Esophagus (tissue), 2 donors: ENCODE measurements around the gene POLR1A. TPM values are rescaled to one million over a fixed set of nuclear protein-coding genes. Genes with fewer than 3 reads are reported as not detected.

Source experiments
- H3K27ac ChIP-seq, 2 donors: one replicate each; pipeline ENCODE4 v1.5.1; 2013; ENCODE audit warnings: low read depth in 2 of 2, mild to moderate bottlenecking in 2 of 2, inconsistent platforms in 1 of 2, low read length in 1 of 2, moderate library complexity in 1 of 2
- H3K27me3 ChIP-seq, 2 donors: one replicate each; pipeline ENCODE4 v1.6.1; 2013; ENCODE audit warnings: low read length in 2 of 2, control low read depth in 1 of 2, mild to moderate bottlenecking in 1 of 2; ENCODE audit not compliant: insufficient read depth in 2 of 2, control insufficient read depth in 1 of 2
- H3K36me3 ChIP-seq, 2 donors: one replicate each; pipeline ENCODE4 v1.6.1; 2013; ENCODE audit warnings: low read length in 1 of 2; ENCODE audit not compliant: control insufficient read depth in 2 of 2, insufficient read depth in 2 of 2
- H3K4me1 ChIP-seq, 2 donors: one replicate each; pipeline ENCODE4 v1.6.1; 2013; ENCODE audit warnings: low read length in 1 of 2; ENCODE audit not compliant: control insufficient read depth in 2 of 2, insufficient read depth in 2 of 2
- H3K4me3 ChIP-seq, 2 donors: one replicate each; pipeline ENCODE4 v1.5.1; 2013; ENCODE audit warnings: low read length in 2 of 2, mild to moderate bottlenecking in 2 of 2, low read depth in 1 of 2, moderate library complexity in 1 of 2
- H3K9me3 ChIP-seq, 2 donors: one replicate each; pipeline ENCODE4 v1.6.1; 2013; ENCODE audit warnings: mild to moderate bottlenecking in 2 of 2, low read depth in 1 of 2, low read length in 1 of 2, moderate library complexity in 1 of 2; ENCODE audit not compliant: control insufficient read depth in 2 of 2, insufficient read depth in 1 of 2
- WGBS, 2 donors: extraction: QIAGEN DNeasy Blood & Tissue Kit; methylation state at CpG; one replicate each; pipeline ENCODE4 v1.1.7; 2013; 5-methylcytosine and 5-hydroxymethylcytosine counted together
- polyA plus RNA-seq, 2 donors: library from polyadenylated mRNA; stranded (reverse); fragments of 200-250 nt; gene quantifications; one replicate each; pipeline ENCODE4 v1.2.3, GENCODE V29; 2013
- donor health status: healthy with polysubstance abuse.
- donor health status: Bipolar disorder and iron deficiency.

Gene POLR1A
- polyA plus RNA-seq, 2 donors, result 4.2 to 4.8 TPM

- Histone ChIP-seq H3K9me3 (no peaks in the 10 kb centered on the region), H3K27ac (no peak overlapping the region), H3K4me3 (no peak overlapping the region), H3K27me3 (no peaks in the 10 kb centered on the region), H3K4me1 (no peaks in the 10 kb centered on the region), H3K36me3 (peaks cover 20 to 30% of the 10 kb centered on the region in 2 donors)
- 49 to 56% methylated on average over 7 of the region's 7 CpGs for whole genome bisulfite sequencing, 2 donors
Observed at GRCh38 chr2:86078774-86079545, 26.7 kb downstream of the POLR1A start.

DNA sequence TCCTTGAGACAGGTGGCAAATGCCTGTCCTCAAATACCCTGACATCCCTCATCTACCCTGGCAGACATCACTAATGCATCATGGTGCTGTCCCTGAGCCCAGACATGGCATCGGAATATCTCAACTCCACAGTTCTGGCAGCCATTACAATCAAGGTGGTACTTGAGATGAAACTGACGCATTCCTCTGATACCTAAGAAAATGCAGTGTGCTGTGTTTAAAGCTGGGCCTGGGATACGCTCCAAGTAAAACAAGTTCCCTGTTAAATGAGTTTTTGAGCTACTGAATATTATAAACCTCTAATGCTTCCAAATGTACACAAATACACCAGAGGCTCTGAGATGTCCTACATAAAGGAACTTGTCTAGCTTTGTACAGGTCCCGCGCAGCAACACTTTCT, 29.8 kb downstream of the POLR1A start:
- Histone ChIP-seq H3K36me3 (peaks cover 23 to 34% of the 10 kb centered on the region in 2 donors), H3K27me3 (no peaks in the 10 kb centered on the region), H3K4me3 (no peak overlapping the region), H3K4me1 (no peaks in the 10 kb centered on the region), H3K9me3 (no peaks in the 10 kb centered on the region), H3K27ac (no peak overlapping the region)
- WGBS, 2 donors, result 91 to 95% methylated on average over 5 of the region's 5 CpGs

DNA sequence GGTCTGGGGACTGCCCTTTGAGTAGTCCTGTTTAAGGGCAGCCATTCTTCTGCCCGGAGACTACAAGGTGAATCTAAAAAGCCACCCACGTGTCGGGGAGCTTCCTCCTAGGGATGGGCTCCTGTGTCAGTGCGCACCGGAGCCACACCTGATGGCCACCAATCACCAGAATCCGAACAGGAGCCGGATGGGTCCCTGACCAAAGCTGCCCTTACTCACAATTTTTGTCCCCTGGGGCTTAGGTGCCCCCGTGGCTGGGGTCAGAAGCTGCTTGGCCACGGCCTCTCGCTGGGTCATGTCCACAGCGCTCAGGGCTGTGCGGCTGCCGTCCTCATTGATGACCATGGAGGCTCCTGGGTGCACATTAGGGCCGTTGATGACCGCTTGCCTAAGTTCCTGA, 30.9 kb downstream of the POLR1A start:
- Histone ChIP-seq H3K4me1 (no peaks in the 10 kb centered on the region), H3K36me3 (peaks cover 28 to 31% of the 10 kb centered on the region in 2 donors), H3K4me3 (no peak overlapping the region), H3K9me3 (no peaks in the 10 kb centered on the region), H3K27ac (no peak overlapping the region), H3K27me3 (no peaks in the 10 kb centered on the region)
- WGBS, 2 donors, result 95 to 96% methylated on average over 15 of the region's 15 CpGs

GRCh38 chr2:86074256-86074655, 31.4 kb downstream of the POLR1A start:
- WGBS, 2 donors, result 94 to 95% methylated on average over 3 of the region's 3 CpGs
- Histone ChIP-seq H3K36me3 (peaks cover 30 to 35% of the 10 kb centered on the region in 2 donors), H3K27me3 (no peaks in the 10 kb centered on the region), H3K9me3 (no peaks in the 10 kb centered on the region), H3K4me1 (no peaks in the 10 kb centered on the region), H3K27ac (no peak overlapping the region), H3K4me3 (no peak overlapping the region)

DNA sequence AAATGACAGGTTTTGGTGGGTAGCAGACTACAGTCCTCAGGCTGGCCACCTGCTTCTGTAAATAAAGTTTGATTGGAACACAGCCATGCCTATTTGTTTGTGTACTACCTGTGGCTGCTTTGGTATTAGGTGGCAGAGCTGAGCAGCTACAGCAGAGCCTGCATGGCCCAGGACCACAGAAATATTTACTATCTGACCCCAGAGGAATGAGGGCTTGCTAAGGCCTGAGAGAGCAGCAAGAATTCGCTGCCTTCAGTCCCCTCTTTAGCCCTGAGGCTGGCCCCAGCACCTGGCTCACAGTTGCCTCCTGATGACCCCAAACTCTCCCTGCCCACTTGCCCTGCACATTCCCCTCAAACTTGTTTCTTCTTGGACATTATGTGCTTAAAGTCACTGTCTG, 32.5 kb downstream of the POLR1A start:
- WGBS, 2 donors, result 79 to 83% methylated on average over 1 of the region's 1 CpG

DNA sequence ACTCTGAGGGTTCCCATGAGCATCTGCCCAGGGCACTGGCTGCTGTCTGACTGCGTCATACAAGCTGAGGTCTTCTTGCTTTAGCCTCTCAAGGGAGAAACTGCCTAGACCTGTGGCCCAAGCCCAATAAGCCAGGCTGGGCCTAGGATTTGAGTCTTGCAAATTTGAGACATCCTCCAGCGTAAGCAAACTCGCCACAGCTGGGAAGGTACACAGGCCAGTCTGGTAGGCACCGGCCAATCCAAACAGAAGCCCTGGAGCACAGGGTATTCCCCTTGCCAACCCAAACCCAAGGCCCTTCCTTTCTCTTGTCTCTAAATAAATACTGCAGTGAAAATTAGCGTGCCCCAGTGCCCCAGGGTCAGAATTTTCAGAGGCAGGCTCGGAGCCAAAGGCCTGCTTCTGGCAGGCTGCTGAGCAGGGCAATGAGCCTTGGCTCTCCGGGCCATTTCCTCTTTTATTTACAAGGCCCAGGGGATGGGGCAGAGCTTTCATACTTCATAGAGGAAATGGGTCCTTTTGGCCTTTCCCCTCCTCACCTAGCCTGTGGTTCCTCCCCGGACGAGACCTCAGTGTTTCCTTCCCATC, 33.3 kb downstream of the POLR1A start:
- WGBS, 2 donors, result 27 to 28% methylated on average over 9 of the region's 9 CpGs
- Histone ChIP-seq H3K36me3 (peaks cover 30 to 38% of the 10 kb centered on the region in 2 donors), H3K4me3 (no peak overlapping the region), H3K4me1 (no peaks in the 10 kb centered on the region), H3K27ac (peak overlapping the region; percentile 29 to 47), H3K27me3 (no peaks in the 10 kb centered on the region), H3K9me3 (no peaks in the 10 kb centered on the region)

More for the DNA sequence above, 32.5 kb downstream of the POLR1A start:
- H3K27me3 ChIP-seq, result no peaks in the 10 kb centered on the region
- H3K27ac ChIP-seq, result no peak overlapping the region
- peaks cover 34 to 40% of the 10 kb centered on the region in 2 donors for H3K36me3 ChIP-seq
- H3K4me3 ChIP-seq, result no peak overlapping the region
- H3K4me1 ChIP-seq, result no peaks in the 10 kb centered on the region
- no peaks in the 10 kb centered on the region for H3K9me3 ChIP-seq

DNA sequence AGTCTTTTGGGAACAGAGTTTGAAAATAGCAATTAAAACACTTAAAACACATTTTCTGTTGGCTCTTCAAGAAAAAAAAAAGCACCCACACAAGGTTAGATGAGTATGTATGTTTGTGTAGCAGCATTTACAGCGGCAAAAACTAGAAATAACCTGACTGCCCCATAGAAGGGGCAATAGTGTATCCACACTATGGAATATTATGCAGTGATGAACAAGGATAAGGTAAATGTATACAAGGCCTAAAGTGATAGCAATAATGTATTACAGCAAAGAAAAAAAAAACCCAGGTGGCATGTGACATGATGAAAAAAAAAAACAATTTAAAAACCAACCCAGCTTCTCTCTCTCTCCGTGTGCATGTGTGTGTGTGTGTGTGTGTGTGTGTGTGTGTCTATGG, 34.8 kb downstream of the POLR1A start:
- WGBS, 2 donors, result 90 to 96% methylated on average over 2 of the region's 2 CpGs
- no peaks in the 10 kb centered on the region for H3K4me1 ChIP-seq
- H3K27ac ChIP-seq, result no peak overlapping the region
- no peak overlapping the region for H3K4me3 ChIP-seq
- no peaks in the 10 kb centered on the region for H3K9me3 ChIP-seq
- no peaks in the 10 kb centered on the region for H3K27me3 ChIP-seq
- H3K36me3 ChIP-seq, result peaks cover 24 to 29% of the 10 kb centered on the region in 2 donors

- 93 to 96% methylated on average over 16 of the region's 16 CpGs for WGBS, 2 donors
- no peaks in the 10 kb centered on the region for H3K4me1 ChIP-seq
- no peaks in the 10 kb centered on the region for H3K9me3 ChIP-seq
- H3K27ac ChIP-seq, result no peak overlapping the region
- no peak overlapping the region for H3K4me3 ChIP-seq
- no peaks in the 10 kb centered on the region for H3K27me3 ChIP-seq
- H3K36me3 ChIP-seq, result peaks cover 24 to 30% of the 10 kb centered on the region in 2 donors
Observed at GRCh38 chr2:86069783-86070339, 35.8 kb downstream of the POLR1A start.

- H3K27me3 ChIP-seq, result no peaks in the 10 kb centered on the region
- no peaks in the 10 kb centered on the region for H3K9me3 ChIP-seq
- WGBS, 2 donors, result 76 to 86% methylated on average over 8 of the region's 8 CpGs
- H3K27ac ChIP-seq, result no peak overlapping the region
- H3K4me1 ChIP-seq, result no peaks in the 10 kb centered on the region
- peaks cover 19 to 30% of the 10 kb centered on the region in 2 donors for H3K36me3 ChIP-seq
- no peak overlapping the region for H3K4me3 ChIP-seq
Observed at GRCh38 chr2:86069091-86069685, 36.5 kb downstream of the POLR1A start.
